ENCODE results near the gene ABHD3. TPM values are rescaled to one million over a fixed set of nuclear protein-coding genes. Genes with fewer than 3 reads are reported as not detected.

The ABHD3 gene
- total and polyA plus RNA-seq, 2 of the 8 experiments (the other 6 are each of a cell fraction or from before 2014, with no cell fraction given), result 8.4 to 12.1 TPM

GRCh38 chr18:21686282-21687105, 18.1 kb downstream of the ABHD3 start (continued):
- no peak for TF ChIP-seq CHD7 (IDR thresholded peaks at IDR 0.05; ENCODE audit: insufficient replicate concordance, low read length)
- no peak for TF ChIP-seq KDM5A (IDR thresholded peaks at IDR 0.05; ENCODE audit: low read length)
- TF ChIP-seq BACH1 (IDR thresholded peaks at IDR 0.05; ENCODE audit: low read length), result no peak
- TF ChIP-seq BCL11A (IDR thresholded peaks at IDR 0.05; ENCODE audit: low read depth in 2 of 2, low read length in 2 of 2), result no peak
- TF ChIP-seq MAFK (IDR thresholded peaks at IDR 0.05; ENCODE audit: low read depth, low read length), result no peak
- TF ChIP-seq JUN (IDR thresholded peaks at IDR 0.05; ENCODE audit: low read depth, low read length), result no peak
- no peak for TF ChIP-seq TEAD4 (IDR thresholded peaks at IDR 0.05; ENCODE audit: low read depth, low read length)
- TF ChIP-seq KDM4A (IDR thresholded peaks at IDR 0.05; ENCODE audit: low read depth, low read length, severe bottlenecking), result no peak
- TF ChIP-seq SIRT6 (IDR thresholded peaks at IDR 0.05; ENCODE audit: low read length), result no peak
- TF ChIP-seq EP300 (IDR thresholded peaks at IDR 0.05; ENCODE audit: borderline replicate concordance in 1 of 2, low read depth in 2 of 2, low read length in 2 of 2), result no peak
- TF ChIP-seq TAF1 (IDR thresholded peaks at IDR 0.05; ENCODE audit: low read depth, low read length), result no peak

Measured in H1 (cell line).